ENCODE results near the gene TAF11L8. TPM values are rescaled to one million over a fixed set of nuclear protein-coding genes. Genes with fewer than 3 reads are reported as not detected.

The TAF11L8 gene
- not detected in 2 replicates for total RNA-seq

GRCh38 chr5:17590860-17591259, at the start of gene TAF11L8:
Gene TAF11L8, minus strand, starts transcription at chr5:17590960.

GRCh38 chr5:17634160-17634559, 43.4 kb upstream of the TAF11L8 start, which contains the start of gene TAF11L14:
Gene TAF11L14, plus strand, starts transcription at chr5:17634460.

GRCh38 chr5:17631788-17632187, 41.0 kb upstream of the TAF11L8 start, which contains the start of gene TAF11L13:
Gene TAF11L13, plus strand, starts transcription at chr5:17632088.

GRCh38 chr5:17610092-17610491, 19.3 kb upstream of the TAF11L8 start, which contains the start of gene TAF11L12:
Gene TAF11L12, plus strand, starts transcription at chr5:17610392.

GRCh38 chr5:17603880-17604279, 13.1 kb upstream of the TAF11L8 start, which contains the start of gene TAF11L11:
Gene TAF11L11, plus strand, starts transcription at chr5:17604183.

GRCh38 chr5:17597728-17598127, 7.0 kb upstream of the TAF11L8 start, which contains the start of gene TAF11L10:
Gene TAF11L10, minus strand, starts transcription at chr5:17597828.

GRCh38 chr5:17594255-17594654, 3.5 kb upstream of the TAF11L8 start, which contains the start of gene TAF11L9:
Gene TAF11L9, minus strand, starts transcription at chr5:17594394.

GRCh38 chr5:17585658-17586057, 5.1 kb downstream of the TAF11L8 start, which contains the start of gene TAF11L7:
Gene TAF11L7, minus strand, starts transcription at chr5:17585758.

Other genes starting within 250 kb of the TAF11L8 start
- not detected in 2 replicates for gene TAF11L2, start 92.7 kb downstream of the TAF11L8 start, total RNA-seq
- not detected in 2 replicates for gene TAF11L3, start 72.6 kb downstream of the TAF11L8 start, total RNA-seq
- gene TAF11L4, start 69.2 kb downstream of the TAF11L8 start, total RNA-seq, result not detected in 2 replicates
- not detected in 2 replicates for gene TAF11L5, start 65.7 kb downstream of the TAF11L8 start, total RNA-seq
- not detected in 2 replicates for gene TAF11L6, start 62.3 kb downstream of the TAF11L8 start, total RNA-seq
- gene TAF11L7, start 5.2 kb downstream of the TAF11L8 start, total RNA-seq, result not detected in 2 replicates
- not detected in 2 replicates for gene TAF11L9, start 3.4 kb upstream of the TAF11L8 start, total RNA-seq
- gene TAF11L10, start 6.9 kb upstream of the TAF11L8 start, total RNA-seq, result not detected in 2 replicates
- gene TAF11L11, start 13.2 kb upstream of the TAF11L8 start, total RNA-seq, result not detected in 2 replicates
- not detected in 2 replicates for gene TAF11L12, start 19.4 kb upstream of the TAF11L8 start, total RNA-seq
- 0.28 TPM in 1 of 2 replicates, not detected in the other for gene TAF11L13, start 41.1 kb upstream of the TAF11L8 start, total RNA-seq
- not detected in 2 replicates for gene TAF11L14, start 43.5 kb upstream of the TAF11L8 start, total RNA-seq

All from regular cardiac myocyte (primary cell).